LNCaP clone FGC (cell line): ENCODE results near the gene LPP.

ENCODE experiments used
- DNase-seq: peaks from one replicate; pipeline ENCODE4 v3.0.0-alpha.2; 2011; ENCODE audit warnings: low read depth
- H3K4me3 ChIP-seq: 2 replicates; pipeline ENCODE4 v1.5.1; 2011; ENCODE audit warnings: mild to moderate bottlenecking, low read depth, low read length, control low read depth
- TF ChIP-seq, protein P1 (sequence below): IDR thresholded peaks from 2 replicates; pipeline ENCODE4 v1.5.1; 2012; ENCODE audit warnings: mild to moderate bottlenecking; ENCODE audit not compliant: control insufficient read depth, insufficient read depth; ENCODE audit errors: extremely low read depth

Gene LPP

DNA sequence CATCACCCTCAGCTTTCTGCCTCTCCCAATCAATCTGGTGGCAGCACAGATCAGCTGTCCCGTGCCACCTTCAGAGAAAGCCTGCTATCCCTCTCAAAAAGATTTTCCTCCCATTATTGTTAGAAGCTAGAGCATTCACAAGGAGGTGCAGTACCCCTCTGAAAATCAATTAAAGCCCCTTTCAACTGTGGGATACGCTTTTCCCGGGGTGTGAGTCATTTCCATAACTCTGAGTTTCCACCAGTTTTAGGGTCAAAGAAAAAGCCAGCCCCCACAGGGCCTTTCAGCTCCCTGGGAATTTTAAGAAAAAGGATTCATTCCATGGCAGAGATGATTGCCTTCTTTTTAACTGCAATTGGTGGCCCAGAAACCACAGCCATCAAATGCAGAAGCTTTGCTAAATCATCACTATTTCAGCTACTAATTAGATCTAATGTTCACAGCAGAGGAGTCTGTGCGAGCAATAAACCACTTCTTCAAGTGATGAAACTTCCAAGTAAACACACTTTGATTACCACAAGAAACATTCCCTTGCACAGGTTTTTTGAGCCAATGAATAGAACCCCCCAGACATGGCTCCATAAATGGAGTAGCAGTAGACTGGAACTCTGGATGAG lies 747.8 kb downstream of the LPP start:
- TF ChIP-seq, protein P1, sequence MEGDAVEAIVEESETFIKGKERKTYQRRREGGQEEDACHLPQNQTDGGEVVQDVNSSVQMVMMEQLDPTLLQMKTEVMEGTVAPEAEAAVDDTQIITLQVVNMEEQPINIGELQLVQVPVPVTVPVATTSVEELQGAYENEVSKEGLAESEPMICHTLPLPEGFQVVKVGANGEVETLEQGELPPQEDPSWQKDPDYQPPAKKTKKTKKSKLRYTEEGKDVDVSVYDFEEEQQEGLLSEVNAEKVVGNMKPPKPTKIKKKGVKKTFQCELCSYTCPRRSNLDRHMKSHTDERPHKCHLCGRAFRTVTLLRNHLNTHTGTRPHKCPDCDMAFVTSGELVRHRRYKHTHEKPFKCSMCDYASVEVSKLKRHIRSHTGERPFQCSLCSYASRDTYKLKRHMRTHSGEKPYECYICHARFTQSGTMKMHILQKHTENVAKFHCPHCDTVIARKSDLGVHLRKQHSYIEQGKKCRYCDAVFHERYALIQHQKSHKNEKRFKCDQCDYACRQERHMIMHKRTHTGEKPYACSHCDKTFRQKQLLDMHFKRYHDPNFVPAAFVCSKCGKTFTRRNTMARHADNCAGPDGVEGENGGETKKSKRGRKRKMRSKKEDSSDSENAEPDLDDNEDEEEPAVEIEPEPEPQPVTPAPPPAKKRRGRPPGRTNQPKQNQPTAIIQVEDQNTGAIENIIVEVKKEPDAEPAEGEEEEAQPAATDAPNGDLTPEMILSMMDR: no peak
- DNase-seq: no peak
- H3K4me3 ChIP-seq: no peak overlapping the region

DNA sequence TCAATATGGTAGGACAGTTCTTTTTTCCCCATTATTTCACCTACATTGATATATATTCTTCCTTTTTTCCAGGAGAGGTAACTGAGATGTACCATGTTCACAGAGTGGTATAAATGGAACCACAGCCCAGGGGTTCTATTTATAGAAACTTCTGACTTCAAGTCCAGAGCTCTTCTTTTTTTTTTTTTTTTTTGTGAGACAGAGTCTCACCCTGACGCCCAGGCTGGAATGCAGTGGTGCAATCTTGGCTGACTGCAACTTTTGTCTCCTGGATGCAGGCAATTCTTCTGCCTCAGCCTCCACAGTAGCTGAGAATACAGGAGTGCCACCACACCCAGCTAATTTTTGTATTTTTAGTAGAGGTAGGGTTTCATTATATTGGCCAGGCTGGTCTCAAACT lies 750.7 kb downstream of the LPP start:
- H3K4me3 ChIP-seq: no peak overlapping the region
- no peak for DNase-seq
- TF ChIP-seq, protein P1: no peak

DNA sequence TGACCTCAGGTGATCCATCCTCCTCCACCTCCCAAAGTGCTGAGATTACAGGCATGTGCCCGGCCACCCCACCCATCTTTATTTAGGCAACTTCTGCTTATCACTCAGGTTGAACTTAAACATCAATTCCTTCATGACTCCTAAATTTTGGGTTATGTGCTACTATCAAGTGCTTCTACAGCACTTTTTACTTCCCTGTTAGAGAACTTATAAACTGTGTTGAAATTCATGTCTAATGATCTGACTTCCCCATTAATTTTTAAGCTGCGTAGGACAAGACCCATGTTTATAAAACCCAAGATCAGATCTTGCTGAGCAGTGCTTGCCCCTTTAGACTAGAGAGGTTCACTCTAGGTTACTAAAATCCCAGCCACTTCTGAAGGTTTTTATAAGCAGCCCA lies 751.6 kb downstream of the LPP start:
- DNase-seq: no peak
- TF ChIP-seq, protein P1: no peak
- H3K4me3 ChIP-seq: no peak overlapping the region

DNA sequence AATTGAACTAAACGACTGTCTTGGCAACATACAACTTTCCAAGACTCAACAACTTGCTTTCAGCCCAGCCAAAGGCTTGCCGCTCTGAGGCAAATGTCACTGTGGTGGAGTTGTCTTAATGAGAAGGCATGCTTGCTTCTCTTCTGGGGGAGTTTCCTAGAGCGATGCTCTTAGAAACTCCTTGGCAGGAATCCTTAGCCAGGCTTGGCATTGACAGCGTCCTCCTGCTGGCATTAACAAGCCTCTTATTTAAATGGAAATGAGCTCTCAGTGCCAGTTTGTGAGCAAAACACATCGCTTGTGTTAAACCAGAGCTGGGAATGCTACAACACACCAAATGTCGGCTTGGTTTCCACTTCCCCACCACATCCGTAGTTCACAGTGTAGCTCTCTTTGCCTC lies 752.3 kb downstream of the LPP start:
- TF ChIP-seq, protein P1: no peak
- no peak overlapping the region for H3K4me3 ChIP-seq
- no peak for DNase-seq

DNA sequence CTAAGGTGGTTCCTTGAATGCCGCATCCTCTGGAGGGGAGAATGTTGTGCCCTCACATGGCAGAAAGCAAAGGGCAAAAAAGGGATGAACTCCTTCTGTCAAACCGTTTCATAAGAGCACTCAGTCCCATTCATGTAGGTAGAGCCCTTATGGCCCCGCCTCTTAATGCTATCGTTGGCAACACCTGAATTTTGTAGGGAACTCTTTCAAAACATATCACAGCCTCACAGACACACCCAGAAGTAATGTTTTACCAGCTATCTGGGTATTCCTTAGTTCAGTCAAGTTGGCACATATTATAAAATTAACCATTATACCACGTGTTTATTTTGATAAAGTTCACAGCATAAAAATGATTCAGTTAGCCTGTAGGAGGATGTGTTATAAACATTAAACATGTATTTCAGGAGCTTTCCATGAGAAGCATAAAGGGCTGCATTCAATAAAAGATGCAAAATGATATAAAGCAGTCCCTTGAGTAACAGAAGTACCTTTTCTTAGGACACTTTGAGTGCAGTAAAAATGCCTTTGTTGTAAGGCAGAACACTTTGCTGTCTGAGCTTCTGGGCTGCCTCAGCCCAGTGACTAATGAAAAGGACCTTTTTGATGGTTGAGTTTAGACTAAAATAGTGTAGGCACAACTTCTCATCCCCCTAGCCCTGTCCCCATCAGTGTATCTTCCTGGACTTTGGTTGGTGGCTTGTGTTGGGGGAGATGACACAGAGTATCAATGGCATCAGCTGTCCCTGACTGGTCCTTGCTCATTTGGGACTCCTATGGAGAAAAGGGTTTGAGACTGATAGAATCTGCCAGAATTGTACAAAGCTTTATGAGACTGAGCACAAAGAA lies 754.3 kb downstream of the LPP start:
- H3K4me3 ChIP-seq: no peak overlapping the region
- DNase-seq: no peak
- TF ChIP-seq, protein P1: no peak

DNA sequence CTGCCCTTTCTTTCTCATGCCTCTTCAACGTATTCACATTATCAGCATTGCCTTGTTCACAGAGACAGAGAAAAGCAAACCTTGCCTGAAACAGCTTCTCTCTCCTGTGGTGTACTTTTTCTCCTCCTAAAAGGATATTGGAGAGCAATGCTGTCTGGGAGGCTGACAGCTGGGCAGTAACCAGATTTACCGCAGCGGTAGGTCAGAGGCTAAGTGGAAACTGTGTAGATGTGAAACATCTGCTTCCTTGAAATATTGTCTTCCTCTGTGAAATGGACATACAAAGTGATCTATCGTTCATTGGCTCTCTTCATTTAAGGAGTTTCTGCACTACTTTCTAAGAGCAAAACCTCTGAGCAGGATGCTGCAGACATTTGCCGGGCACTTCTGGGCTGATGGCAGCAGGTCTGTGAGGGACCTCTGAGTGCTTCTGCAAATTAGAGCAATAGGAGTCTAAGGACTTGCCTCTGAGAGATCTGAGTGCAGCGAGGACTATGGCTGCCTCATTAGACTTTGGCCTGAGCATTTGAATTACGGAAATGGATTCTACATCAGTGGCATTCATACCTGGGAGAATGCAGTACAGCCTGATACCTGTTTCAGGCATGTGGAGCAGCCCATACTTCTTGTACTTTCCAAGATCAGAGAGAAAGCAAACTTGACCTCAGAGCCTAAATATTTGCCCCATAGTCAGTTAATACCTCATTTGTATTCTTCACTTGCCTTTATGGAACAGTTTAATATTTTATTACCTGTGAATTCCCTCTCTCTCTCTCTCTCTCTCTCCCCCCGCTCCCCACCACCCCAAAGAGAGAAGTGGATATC lies 757.3 kb downstream of the LPP start:
- TF ChIP-seq, protein P1: no peak
- DNase-seq: no peak
- H3K4me3 ChIP-seq: no peak overlapping the region
